Inferior parietal cortex (tissue), 1 donor: ENCODE measurements around the gene GAL3ST1.

ENCODE experiments used
- DNase-seq: peaks from one replicate; pipeline ENCODE4 v3.0.0-alpha.2; 2016; ENCODE audit errors: extremely low spot score

GAL3ST1 gene

DNA sequence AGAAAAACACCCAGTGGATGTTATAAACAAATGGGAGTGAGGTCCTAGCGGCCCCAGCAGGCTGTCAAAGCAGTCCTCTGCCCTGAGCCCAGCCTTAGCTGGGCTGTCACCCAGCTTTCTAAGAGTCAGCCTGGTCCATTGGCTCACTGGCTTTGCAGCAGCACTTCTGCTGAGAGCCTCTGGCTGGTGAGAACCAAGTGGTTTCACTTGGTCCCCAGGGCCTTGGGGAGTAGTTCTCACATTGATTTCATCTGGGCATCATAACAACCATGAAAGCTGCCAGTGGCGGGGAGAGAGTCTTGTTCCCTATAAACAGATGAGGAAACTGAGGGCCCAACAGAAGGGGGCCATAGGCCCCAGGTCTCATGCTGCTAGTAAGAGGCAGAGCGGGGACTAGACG is 39.3 kb downstream of the GAL3ST1 start:
- no peak for DNase-seq

DNA sequence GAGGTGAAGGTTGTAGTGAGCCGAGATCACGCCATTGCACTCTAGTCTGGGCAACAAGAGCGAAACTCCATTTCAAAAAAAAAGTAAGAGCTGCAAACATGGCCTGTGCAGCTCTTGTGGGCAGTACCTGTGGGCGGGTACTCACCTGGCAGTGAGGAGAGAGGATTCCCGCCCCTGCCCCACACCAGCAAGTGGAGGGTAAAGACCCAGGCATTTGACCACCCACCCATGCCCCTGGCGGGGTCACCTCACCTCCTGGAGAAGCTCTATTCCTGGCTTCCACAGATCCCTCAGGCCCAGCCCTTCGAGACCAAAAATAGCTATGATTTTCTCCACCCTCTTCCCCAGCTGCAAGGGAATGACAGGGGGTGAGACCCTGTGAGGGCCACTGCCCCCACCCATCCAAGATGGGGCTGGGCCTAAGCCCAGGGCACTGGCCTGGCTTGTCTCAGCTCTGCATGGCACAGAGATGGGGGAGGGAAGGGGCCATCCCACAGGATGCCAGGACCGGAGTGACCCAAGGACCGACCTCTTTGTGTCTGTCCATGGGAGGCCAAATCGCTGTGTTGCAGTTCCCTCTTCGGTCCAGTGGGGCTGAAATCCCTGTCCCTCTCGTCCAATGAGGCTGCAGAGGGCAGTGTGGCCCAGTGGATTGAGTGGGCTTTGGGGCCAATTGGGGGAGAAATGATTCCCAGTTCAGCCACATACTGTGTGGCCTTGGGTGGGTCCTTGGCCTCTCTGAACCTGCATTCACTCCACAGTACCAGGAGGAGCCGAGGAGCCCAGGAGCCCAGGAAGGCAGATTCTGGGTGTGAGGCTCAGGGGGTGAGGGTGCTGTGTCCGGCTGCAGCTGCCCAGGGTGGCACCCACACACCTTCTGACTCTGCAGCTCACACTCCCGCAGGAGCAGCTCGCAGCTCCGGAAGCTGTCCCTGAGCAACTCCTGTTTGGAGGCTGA is 42.5 kb downstream of the GAL3ST1 start:
- no peak for DNase-seq

DNA sequence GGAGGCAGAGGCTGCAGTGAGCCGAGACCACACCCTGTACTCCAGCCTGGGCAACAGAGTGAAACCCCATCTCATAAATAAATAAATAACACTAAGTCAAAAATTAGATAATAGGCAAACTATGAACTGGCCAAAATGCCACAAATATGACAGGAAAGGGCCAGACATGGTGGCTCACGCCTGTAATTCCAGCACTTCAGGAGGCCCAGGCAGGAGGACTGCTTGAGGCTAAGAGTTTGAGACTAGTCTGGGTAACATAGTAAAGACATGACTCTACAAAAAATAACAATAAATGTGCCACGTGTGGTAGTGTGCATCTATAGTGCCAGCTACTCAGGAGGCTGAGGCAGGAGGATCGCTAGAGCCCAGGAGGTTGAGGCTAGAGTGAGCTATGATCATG is 47.8 kb downstream of the GAL3ST1 start:
- no peak for DNase-seq

DNA sequence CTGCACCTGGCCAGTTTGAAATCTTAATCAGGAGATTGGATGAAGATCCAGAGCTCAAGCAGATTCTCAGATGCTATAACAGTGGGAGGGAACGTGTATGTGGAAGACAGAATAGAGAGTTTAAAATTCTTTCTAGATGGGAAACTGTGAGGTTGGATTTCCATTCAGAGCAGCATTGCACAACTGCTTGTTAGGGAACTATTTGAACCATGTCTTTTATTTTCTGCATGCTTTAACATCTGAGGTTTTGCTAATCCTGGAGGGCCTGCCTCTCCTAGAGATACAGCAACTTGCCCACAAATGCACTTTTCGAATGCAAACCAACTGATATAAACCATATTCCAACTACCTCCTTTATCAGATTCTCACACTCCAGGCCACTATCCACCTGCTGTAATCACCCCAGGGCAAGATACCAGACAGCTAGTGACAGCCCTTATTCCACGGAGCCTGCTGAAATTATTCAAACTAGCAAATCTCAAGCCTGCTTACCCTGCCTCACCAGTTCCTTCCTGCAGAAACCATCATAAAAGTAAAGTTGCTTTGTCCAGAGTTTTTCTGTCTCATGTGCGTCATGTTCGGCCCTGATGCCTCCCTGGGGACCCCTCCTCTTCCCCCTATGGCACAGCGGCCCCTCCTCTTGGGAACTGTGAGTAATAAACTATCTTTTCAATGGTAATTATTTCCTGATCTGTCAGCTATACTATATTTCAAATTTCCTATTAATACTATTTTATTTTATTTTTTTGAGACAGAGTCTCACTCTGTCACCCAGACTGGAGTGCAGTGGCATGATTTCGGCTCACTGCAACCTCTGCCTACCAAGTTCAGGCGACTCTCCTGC is 50.6 kb downstream of the GAL3ST1 start:
- no peak for DNase-seq

DNA sequence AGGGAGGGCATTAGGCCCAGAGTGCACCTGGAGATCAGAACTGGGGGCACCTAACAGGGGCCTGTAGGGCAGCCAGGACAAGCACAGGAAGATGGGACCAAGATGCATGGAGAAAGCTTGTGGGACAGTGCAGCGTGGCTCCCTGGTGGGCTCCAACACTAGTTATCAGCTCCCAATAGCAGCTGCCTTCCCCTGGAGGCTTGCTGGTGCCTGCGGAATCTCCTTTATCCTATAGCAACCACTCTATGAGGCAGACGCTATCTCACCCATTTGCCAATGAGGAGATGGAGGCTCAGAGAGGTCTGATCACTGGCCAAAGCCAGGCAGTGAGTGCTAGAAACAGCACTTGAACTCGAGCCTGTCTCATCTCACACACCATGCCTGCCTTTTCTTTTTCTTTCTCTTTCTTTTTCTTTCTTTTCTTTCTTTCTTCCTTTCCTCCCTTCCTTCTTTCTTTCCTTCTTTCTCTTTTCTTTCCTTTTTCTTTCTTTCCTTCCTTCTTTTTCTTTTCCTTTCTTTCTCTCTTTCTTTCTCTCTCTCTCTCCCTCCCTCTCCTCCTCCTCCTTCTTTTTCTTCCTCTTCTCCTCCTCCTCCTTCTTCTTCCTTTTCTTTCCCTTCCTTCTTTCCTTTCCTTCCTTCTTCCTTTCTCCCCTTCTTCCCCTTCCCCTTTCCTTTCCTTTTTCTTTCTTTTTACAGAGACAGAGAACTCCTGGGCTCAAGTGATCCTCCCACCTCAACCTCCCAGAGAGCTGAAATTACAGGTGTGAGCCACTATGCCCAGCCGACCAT is 52.9 kb downstream of the GAL3ST1 start:
- DNase-seq, result no peak

DNA sequence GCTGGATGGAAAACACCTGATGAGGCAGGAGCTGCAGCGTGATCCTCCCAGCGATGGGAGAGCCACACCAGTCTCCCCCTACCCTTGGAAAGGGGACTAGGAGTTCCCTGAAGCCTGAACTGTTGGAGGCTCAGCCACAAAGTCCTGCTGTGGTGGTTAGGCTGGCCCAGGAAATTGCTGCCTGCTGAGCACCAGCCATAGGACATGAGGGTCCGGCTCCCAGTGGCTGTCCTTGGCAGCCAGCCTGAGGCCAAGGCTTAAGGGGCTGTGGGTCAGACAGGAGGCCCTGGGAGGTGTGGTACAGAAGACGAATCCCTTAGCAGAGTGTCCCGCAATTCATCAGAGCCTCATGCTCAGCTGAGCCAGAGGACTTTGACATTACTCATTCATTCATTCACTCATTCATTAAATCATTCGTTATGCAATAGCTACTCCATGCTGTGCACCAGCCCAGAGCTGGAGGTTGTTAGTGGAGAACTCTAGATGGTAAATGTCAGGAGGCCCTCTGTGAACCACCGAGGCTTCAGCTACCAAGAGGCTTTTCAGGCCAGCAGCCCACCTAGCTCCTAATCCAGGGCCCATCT is 54.5 kb downstream of the GAL3ST1 start:
- DNase-seq, result no peak

DNA sequence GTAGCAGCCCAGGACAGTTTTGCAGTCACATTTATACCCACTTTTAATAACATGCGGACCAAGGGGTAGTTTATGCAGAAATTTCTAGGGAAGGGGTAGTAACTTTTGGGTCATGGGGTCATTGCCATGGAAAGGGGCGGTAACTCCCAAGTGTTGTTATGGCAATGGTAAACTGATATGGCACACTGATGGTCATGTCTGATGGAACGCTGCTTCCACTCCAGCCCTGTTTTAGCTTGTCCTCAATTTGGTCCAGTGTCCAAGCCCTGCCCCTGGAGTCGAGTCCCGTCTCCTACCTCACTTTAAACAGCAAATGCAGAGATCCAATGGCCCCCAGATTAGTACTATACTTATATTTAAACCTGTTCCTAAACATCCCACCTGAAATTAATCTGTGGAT is 57.7 kb downstream of the GAL3ST1 start:
- DNase-seq, result no peak

DNA sequence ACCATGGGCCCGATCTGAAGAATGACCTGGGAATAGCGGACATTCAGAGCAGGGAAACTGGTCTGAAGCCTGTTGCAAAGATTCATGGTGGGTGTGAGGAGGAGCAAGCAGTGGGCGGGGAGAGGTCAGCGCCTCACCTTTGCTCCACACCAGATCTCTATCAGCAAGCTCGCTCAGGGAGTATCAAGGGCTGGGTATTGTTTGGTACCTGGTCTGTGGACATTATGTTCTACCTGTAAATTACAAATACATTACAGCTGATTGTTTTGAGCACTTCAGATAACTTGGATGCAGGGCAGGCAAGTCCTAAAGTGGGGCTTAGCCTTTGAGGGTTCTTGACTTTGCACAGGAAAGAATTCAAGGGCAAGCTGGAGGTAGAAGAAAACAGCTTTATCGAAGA is 58.2 kb downstream of the GAL3ST1 start:
- DNase-seq, result no peak

DNA sequence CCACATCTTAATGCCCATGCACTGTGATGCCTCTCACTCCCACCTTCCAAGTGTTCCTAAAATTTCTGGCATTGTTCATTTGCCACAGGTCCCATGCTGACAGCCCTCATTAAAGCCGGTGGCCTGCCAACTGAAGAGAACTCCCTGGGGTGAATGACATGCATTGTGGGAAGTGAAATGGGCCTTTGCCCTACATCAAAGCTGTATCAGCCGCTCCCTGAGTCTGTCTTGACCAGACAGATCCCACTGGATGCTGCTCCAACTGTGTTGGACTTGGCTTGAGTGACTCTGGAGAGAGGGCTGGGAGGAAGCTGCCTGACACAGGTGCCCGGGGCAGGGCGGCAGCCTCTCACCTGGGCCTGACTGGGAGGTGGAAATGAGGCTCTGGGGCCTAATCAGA is 60.2 kb downstream of the GAL3ST1 start:
- no peak for DNase-seq

DNA sequence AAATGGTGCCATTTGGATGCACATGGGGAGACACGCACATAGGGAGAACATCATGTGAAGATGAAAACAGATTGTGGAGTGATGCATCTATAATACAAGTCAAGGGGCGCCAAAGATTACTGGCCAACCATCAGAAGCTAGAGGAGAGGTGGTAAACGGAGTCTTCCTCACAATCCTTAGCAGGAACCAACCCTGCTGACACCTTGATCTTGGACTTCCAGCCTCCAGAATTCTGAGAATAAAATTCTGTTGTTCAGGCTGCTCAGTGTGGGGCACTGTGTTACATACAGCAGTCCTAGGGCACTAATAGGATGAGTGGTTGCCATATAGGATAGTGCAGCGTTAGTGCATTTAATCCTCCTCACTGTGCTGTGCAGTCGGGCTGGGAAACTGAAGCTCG is 61.0 kb downstream of the GAL3ST1 start:
- DNase-seq, result no peak

DNA sequence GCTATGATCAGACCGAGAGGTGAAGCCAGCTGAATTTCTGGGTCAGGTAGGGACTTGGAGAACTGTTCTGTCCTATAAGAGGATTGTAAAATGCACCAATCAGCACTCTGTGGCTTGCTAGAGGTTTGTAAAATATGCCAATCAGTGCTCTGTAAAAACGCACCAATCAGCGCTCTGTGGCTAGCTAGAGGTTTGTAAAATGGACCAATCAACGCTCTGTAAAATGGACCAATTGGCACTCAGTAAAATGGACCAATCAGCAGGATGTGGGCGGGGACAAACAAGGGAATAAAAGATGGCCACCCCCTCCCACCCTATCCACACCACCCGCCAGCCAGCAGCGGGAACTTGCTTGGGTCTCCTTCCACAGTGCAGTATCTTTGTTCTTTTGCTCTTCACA is 62.6 kb downstream of the GAL3ST1 start:
- DNase-seq, result no peak

DNA sequence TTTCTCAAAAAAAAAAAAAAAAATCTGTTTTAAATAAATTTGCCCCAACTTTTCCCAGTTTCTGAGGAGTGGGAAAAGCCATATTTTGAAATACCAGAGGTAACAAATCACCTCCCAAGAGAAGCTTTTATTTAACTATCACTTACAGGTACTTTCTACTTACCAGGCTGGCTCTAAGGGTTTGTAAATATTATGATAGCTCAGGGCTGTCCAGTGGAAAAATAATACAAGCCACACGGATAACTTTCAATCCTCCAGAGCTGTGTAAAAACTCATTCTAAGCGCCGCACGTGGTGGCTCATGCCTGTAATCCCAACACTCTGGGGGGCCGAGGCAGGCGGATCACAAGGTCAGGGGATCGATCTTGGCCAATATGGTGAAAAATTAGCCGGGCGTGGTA is 63.4 kb downstream of the GAL3ST1 start:
- no peak for DNase-seq

DNA sequence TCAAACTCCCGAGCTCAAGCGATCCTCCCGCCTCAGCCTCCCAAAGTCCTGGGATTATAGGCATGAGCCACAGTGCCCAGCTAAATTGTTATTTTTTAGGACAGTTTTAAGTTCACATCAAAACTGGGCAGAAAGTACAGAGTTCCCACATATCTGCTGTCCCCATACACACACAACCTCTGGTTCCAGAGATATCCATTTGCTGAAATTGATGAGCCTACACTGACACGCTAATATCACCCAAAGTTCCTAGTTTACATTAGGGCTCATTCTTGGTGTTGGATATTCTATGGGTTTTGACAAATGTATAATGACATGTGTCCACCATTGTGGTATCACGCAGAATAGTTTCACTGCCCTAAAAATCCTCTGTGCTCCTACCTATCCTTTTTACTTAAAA is 66.2 kb downstream of the GAL3ST1 start:
- no peak for DNase-seq

DNA sequence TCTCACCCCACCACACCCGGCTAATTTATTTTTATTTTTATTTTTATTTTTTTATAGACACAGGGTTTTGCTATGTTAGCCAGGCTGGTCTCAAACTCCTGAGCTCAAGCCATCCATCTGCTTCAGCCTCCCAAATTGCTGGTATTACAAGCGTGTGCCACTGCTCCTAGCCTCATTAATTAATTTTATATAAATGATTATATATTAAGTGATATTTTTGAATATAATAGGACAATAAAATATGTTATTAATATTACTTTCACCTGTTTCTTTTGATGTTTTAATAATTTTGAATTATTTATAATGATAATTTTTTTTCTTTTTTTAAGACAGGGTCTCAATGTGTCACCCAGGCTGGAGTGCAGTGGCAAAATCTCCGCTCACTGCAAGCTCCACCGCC is 66.8 kb downstream of the GAL3ST1 start:
- DNase-seq, result no peak

DNA sequence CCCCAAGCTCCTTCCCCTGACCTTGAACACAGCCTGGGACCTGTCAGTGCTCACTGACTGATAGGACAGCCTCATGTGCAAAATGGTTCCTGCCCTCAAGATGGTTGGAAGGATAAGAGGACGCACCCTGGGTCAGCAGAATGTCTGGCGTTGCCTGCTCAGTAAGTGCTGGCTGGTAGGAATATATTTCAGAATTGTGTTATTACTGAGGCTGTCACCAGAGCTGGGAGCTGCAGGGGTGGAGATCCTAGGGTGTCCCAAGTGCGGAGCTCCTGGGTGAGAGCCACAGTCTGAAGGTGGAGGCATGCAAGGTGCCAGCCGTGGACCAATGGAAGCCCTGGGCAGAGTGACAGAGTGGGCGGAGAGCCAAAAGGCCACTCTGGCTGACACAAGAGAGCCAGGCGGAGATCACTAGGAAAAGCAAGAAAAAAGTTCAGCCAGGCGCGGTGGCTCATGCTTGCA is 67.9 kb downstream of the GAL3ST1 start:
- no peak for DNase-seq
